Dermis lymphatic vessel endothelial cell (primary cell): ENCODE results near the gene RHEBL1. TPM values are rescaled to one million over a fixed set of nuclear protein-coding genes. Genes with fewer than 3 reads are reported as not detected.

Experiments used
- total RNA-seq: library from RNA; depleted of rRNA; stranded (reverse); fragments of >200 nt; gene quantifications from 2 replicates; pipeline ENCODE4 v1.2.1, GENCODE V29; 2014

RHEBL1 gene
- total RNA-seq = 0.76 and 1.2 TPM in 2 replicates

DNA sequence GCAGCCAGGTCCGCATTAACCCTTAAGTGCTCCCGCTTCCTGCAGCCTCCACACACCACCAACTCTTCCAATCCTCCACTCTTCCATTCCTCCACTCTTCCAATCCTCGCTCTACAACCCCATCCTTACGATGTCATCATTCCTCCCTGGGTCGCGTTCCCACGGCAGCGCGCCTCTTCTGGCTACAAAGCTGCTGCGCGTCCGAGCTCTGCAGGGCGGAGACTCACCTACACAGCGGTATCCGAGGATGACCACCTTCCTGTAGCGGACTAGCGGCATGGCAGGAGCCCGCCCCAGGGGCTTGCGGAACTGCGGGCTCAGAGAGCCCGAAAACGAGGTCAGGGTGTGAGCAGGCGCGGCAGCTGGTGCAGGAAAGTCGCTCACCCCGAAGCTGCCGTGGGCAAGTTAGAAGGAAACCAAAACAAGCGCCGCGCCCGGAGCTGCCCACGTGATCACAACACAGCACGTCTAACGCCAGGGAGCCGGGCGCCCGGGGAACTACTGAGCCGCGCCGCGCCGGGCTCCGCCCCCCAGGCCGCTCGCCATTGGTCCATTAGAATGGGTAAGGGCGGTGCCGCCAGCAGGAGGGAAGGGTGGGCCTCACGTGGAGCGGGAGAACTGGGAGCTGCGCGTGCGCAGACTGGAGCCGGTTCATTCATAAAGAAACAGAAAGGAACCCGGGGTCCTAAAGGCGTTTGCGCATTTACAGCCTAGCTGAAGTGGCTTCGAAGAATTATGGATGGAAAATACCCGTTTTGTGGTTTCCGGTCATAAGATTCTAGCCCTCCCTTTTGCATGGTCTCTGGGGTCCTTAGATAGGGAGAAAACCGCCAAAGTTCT, at the start of gene RHEBL1:
TSS of gene RHEBL1 (minus strand) at position 473 of the 840 bp plus-strand sequence. CDS start at position 279, 194 bp downstream.

DNA sequence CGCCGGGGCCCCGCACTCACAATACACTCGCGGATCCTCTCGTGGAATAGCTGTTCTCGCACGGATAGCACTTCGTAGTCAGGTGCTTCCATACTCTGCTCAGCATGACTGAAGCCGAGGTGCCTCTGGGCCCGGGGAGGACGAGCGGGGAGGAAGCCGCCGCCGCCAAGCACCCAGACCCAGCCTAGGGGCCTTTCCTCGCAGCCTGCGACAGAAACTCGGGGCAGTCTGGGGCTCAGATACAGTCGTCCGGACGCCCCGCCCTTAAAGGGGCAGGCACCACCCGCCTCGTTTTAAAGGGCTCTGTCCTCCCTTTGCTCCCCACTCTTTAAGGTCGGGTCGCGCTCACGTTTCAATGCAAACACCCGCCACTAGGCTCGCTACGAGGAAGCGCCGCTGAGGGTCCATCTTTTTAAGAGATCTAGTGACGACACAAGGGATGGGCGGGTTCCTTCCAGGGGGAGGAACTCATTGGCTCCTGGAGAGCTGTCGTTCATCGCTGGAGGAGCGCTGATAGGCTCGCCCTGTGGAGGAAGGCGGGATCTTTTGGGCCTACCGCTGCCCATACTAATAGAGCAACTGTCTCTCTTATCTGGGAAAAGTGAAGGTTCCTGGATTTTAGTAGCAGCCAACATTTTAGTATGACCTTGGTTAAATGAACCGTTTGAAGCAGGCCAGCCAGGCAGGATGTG, 40.8 kb upstream of the RHEBL1 start, which contains the start of gene LMBR1L:
TSS of gene LMBR1L (minus strand) at position 384 of the 692 bp plus-strand sequence. CDS start at position 92, 292 bp downstream.

DNA sequence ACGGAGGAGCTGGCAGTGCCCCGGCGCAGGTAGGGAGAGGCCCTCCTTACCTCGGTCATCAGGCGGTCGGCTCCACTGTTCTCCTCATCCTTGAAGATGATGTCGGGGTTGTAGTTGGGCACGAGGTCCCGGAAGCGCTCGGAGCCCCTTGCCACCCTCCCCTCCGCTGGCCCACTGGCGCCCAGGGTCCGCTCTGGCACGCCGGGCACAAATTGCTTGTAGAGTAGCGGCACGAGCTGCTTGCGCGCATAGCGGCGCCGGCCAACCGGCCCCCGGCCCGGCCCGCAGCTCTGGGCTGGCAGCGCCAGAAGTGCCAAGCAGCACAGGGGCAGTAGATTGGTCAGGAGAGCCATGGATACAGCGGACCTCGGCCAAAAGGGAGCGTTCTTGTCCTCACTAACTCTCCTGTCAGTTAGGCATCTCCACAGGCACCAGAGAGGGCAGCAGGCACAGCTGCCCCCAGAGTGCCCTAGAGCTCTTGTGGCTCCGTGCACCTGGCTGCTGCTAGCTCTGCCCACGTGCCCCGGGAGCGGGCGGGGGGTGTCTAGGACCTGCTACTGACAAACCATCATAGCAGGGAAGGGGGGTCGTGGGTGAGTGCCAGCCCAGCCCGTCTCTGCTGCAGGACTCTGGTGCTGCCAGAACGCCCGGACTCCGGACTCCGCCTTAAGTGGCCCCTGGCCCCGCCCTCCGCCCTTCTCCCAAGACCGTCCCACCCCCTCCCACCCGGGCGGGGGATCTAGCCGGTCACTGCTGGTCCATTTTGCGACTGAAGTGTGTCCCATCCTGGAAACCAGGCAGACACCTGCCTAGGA, 24.6 kb upstream of the RHEBL1 start, which contains the start of gene DHH:
TSS of gene DHH (minus strand) at position 642 of the 815 bp plus-strand sequence. CDS start at position 353, 289 bp downstream.

GRCh38 chr12:49060237-49061156, 9.3 kb downstream of the RHEBL1 start, which contains the start of gene KMT2D:
KMT2D (minus strand) TSS chr12:49060794; CDS start chr12:49055324, 5,470 bp downstream.

DNA sequence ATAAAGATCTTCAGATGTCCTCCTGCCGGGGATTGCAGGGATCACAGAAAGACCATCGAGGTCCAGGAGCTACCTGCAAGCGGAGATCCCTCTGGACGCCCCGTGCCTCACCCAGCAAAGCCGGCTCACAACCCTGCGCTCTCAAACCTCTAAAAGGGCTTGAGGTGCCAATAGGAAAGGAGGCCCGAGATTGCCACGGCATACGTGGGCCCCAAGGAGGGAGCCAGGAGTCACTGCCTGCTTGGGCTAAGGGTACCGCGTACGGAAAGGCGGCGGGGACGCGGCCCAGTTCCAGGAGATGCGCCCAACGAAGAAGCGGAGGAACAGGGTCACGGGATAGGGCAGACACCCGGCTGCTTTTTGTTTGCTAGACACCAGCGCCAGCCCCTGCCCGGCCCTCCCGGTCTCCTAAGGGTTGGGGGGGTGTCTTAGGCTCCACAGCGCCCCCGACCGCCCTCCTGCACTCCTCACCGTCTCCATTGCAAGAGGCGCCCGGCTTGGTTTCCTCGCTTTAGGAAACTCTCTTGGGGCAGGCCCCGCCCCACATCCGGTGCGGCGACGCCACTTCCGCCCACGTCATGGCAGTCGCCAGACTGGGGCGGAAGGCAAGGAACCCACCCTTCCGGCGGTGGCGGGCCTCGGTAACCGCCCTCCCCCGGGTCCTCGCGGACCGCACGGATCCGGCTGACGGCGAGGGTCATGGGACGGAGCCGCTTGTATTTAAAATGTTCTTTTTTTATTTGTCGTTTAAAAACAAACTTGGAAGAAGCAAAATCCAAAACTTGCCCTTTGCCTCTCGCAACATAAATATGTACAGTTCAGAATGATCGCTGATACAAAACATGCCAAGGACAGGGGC, 51.3 kb downstream of the RHEBL1 start, which contains the start of gene PRKAG1:
TSS of gene PRKAG1 (minus strand) at position 516 of the 859 bp plus-strand sequence. CDS start at position 480, 36 bp downstream.

Other genes starting within 250 kb of the RHEBL1 start
- 58.8 and 69.5 TPM in 2 replicates for gene DDX23, start 217.8 kb downstream of the RHEBL1 start, total RNA-seq
- gene RND1, start 204.1 kb downstream of the RHEBL1 start, total RNA-seq = 2.1 and 2.4 TPM in 2 replicates
- 8.3 and 11.5 TPM in 2 replicates for gene FKBP11, start 144.5 kb downstream of the RHEBL1 start, total RNA-seq
- 39.1 and 40.5 TPM in 2 replicates for gene ARF3, start 112.5 kb downstream of the RHEBL1 start, total RNA-seq
- under 0.01 TPM in 2 replicates for gene WNT10B, start 98.2 kb downstream of the RHEBL1 start, total RNA-seq
- gene WNT1, start 91.7 kb downstream of the RHEBL1 start, total RNA-seq = not detected in 2 replicates
- 0.09 and 0.11 TPM in 2 replicates for gene DDN, start 70.6 kb downstream of the RHEBL1 start, total RNA-seq
- gene PRKAG1, start 51.2 kb downstream of the RHEBL1 start, total RNA-seq = 39.0 and 44.7 TPM in 2 replicates
- gene KMT2D, start 9.2 kb downstream of the RHEBL1 start, total RNA-seq = 22.3 and 33.5 TPM in 2 replicates
- gene DHH, start 24.8 kb upstream of the RHEBL1 start, total RNA-seq = 0.26 and 0.33 TPM in 2 replicates
- gene LMBR1L, start 40.9 kb upstream of the RHEBL1 start, total RNA-seq = 75.0 and 82.4 TPM in 2 replicates
- 428 and 433 TPM in 2 replicates for gene TUBA1B, start 61.4 kb upstream of the RHEBL1 start, total RNA-seq
- gene TUBA1A, start 119.1 kb upstream of the RHEBL1 start, total RNA-seq = 454 and 466 TPM in 2 replicates
- 79.7 and 102 TPM in 2 replicates for gene TUBA1C, start 195.1 kb upstream of the RHEBL1 start, total RNA-seq
- not detected in 2 replicates for gene PRPH, start 225.2 kb upstream of the RHEBL1 start, total RNA-seq